Tibial artery (tissue), 4 donors: ENCODE results near the gene RALGPS1.

Source experiments
- DNase-seq, 2 donors: peaks; one replicate each; pipeline ENCODE4 v3.0.0-alpha.2; 2019
- H3K27ac ChIP-seq, 2 donors: fragments of 200-600 bp; sonication (generic) in 1 of 2; 1 replicate in 1 of 2; 2 replicates in 1 of 2; pipeline ENCODE4 v1.5.1; 2018 to 2019; ENCODE audit warnings: mild to moderate bottlenecking in 1 of 2
- H3K27me3 ChIP-seq, 2 donors: fragments of 200-600 bp; sonication (generic) in 1 of 2; one replicate each; pipeline versions ENCODE4 v1.5.1 to v1.6.0; 2016 to 2019
- H3K36me3 ChIP-seq, 3 donors: fragments of 200-600 bp; sonication (generic) in 2 of 3; one replicate each; pipeline ENCODE4 v1.5.1; 2016 to 2019; ENCODE audit warnings: mild to moderate bottlenecking in 2 of 3
- H3K4me1 ChIP-seq, 4 donors: fragments of 200-600 bp; sonication (generic) in 2 of 4; 1 replicate in 3 of 4; 2 replicates in 1 of 4; pipeline ENCODE4 v1.5.1; 2016 to 2019
- H3K4me3 ChIP-seq, 2 donors: fragments of 200-600 bp; sonication (generic) in 1 of 2; 1 replicate in 1 of 2; 2 replicates in 1 of 2; pipeline ENCODE4 v1.5.1; 2018 to 2019; ENCODE audit warnings: mild to moderate bottlenecking in 2 of 2
- H3K9me3 ChIP-seq, 3 donors: fragments of 200-600 bp; sonication (generic) in 1 of 3; one replicate each; pipeline ENCODE4 v1.5.1; 2016 to 2019
- intact Hi-C: fragments of 100-400 bp; cut with DNase I; formaldehyde crosslinking; loops from one replicate; pipeline ENCODE4 v1.15.0; 2023; ENCODE audit warnings: low total_unique reads
- TF ChIP-seq, protein P1 (sequence below), 2 experiments: fragments of 200-600 bp in 1 of 2; fragments of 450-650 bp in 1 of 2; IDR thresholded peaks; one replicate each; pipeline ENCODE4 v1.5.1; 2017 to 2019; ENCODE audit warnings: antibody characterized with exemption in 2 of 2, mild to moderate bottlenecking in 1 of 2, moderate library complexity in 1 of 2

The RALGPS1 gene

DNA sequence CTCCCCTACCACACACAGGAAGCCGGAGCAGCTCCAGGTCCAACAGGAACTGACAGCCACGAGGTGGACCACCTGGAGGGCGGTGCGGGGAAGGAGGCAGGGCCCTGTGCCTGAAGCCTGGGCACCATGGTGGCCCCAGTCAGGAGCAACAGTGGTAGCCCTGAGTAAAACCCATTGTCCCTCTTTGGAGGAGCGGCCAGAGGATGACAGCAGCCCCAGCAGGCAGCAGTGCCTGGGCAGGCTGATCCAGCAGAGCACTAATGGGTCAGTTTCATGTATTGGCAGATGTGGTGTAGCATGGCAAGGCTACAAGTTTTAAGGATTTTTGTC, 302.3 kb downstream of the RALGPS1 start:
- no peak overlapping the region for H3K27ac ChIP-seq
- TF ChIP-seq, protein P1, sequence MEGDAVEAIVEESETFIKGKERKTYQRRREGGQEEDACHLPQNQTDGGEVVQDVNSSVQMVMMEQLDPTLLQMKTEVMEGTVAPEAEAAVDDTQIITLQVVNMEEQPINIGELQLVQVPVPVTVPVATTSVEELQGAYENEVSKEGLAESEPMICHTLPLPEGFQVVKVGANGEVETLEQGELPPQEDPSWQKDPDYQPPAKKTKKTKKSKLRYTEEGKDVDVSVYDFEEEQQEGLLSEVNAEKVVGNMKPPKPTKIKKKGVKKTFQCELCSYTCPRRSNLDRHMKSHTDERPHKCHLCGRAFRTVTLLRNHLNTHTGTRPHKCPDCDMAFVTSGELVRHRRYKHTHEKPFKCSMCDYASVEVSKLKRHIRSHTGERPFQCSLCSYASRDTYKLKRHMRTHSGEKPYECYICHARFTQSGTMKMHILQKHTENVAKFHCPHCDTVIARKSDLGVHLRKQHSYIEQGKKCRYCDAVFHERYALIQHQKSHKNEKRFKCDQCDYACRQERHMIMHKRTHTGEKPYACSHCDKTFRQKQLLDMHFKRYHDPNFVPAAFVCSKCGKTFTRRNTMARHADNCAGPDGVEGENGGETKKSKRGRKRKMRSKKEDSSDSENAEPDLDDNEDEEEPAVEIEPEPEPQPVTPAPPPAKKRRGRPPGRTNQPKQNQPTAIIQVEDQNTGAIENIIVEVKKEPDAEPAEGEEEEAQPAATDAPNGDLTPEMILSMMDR (IDR thresholded peaks at IDR 0.05): no peak
- H3K9me3 ChIP-seq: no peaks in the 10 kb centered on the region
- DNase-seq: peak in 1 of 2 donors; percentile 51
- H3K4me3 ChIP-seq: no peak overlapping the region
- intact Hi-C loops: no loop called here
- no peaks in the 10 kb centered on the region for H3K4me1 ChIP-seq
- H3K27me3 ChIP-seq: no peaks in the 10 kb centered on the region
- H3K36me3 ChIP-seq: no peaks in the 10 kb centered on the region

DNA sequence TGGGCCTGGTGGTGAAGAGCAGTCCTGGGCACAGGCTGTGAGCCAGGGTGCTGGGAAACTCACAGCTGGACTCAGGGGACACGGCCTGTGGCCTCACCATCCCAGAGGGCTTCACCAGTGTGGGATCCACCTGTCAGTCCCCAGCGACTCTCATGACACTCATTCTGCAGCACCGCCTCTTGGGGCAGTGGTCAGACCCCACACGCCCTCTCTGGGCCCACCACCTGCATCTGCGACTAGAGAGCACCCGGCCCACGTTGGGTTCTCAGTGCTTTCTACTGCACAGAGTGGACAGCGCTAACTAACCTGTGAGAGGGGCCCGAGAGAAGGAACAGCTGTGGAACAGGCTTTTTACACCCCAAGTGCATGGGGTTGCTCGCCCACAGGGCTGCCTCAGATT, 304.2 kb downstream of the RALGPS1 start:
- intact Hi-C loops: no loop called here
- TF ChIP-seq, protein P1 (IDR thresholded peaks at IDR 0.05): no peak
- peak in 1 of 2 donors; percentile 54 for DNase-seq

DNA sequence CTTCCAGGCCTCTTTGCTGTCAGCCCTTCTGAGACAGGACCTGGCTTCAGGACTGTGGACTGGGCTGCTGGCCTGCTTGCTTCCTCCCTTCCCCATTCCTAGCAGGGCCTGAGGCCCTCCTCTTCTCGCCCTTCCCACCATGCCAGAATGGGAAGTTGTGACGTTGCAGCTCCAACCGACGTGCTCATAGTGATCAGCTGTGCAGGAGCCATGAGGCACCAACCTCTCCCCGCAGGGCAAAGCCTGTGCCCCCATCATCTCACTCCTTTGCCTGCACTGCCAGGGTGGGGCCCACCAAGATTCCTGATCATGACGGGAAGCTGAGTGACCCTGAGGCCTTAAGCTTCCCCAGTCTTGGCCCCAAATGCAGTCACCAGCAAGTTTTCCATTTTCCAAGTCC, 304.9 kb downstream of the RALGPS1 start:
- no peak overlapping the region for H3K4me3 ChIP-seq
- DNase-seq: peak in 1 of 2 donors; percentile 68
- no peaks in the 10 kb centered on the region for H3K9me3 ChIP-seq
- no peak overlapping the region for H3K27ac ChIP-seq
- intact Hi-C loops: no loop called here
- H3K4me1 ChIP-seq: peaks cover 0 to 14% (median 4%) of the 10 kb centered on the region in 4 donors
- TF ChIP-seq, protein P1 (IDR thresholded peaks at IDR 0.05): no peak
- no peaks in the 10 kb centered on the region for H3K36me3 ChIP-seq
- no peaks in the 10 kb centered on the region for H3K27me3 ChIP-seq

More for the DNA sequence above, 304.2 kb downstream of the RALGPS1 start:
- Histone ChIP-seq H3K9me3 (no peaks in the 10 kb centered on the region), H3K4me3 (no peak overlapping the region), H3K36me3 (no peaks in the 10 kb centered on the region), H3K27ac (no peak overlapping the region), H3K27me3 (no peaks in the 10 kb centered on the region), H3K4me1 (peaks cover 0 to 7% (median 2%) of the 10 kb centered on the region in 4 donors)

DNA sequence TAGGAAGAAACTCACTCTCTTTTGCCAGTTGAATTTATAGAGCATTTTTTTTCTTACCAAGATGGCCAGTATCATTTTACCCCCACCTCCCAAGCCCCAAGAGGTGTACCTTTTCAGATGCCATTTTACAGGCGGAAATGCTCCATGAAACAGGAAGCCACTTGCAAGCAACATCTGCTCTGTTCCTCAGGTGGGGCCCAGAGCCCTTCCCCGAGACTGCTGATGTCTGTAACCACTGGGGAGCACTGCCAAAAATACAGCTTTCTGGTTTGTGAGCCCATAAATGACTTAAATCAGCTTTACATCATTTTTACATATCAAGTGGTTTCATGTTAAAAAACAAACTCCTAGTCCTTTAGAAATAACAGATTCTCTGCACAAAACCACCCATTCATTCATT, 307.1 kb downstream of the RALGPS1 start:
- no peaks in the 10 kb centered on the region for H3K27me3 ChIP-seq
- H3K4me1 ChIP-seq: peaks cover 0 to 24% (median 11%) of the 10 kb centered on the region in 4 donors
- TF ChIP-seq, protein P1 (IDR thresholded peaks at IDR 0.05): no peak
- H3K27ac ChIP-seq: no peak overlapping the region
- H3K9me3 ChIP-seq: no peaks in the 10 kb centered on the region
- DNase-seq: no peak
- no peak overlapping the region for H3K4me3 ChIP-seq
- no peaks in the 10 kb centered on the region for H3K36me3 ChIP-seq
- intact Hi-C loops: loop anchor here (10.0 kb wide), 1 partner anchor 123 kb away; no protein-coding TSS in a partner anchor

DNA sequence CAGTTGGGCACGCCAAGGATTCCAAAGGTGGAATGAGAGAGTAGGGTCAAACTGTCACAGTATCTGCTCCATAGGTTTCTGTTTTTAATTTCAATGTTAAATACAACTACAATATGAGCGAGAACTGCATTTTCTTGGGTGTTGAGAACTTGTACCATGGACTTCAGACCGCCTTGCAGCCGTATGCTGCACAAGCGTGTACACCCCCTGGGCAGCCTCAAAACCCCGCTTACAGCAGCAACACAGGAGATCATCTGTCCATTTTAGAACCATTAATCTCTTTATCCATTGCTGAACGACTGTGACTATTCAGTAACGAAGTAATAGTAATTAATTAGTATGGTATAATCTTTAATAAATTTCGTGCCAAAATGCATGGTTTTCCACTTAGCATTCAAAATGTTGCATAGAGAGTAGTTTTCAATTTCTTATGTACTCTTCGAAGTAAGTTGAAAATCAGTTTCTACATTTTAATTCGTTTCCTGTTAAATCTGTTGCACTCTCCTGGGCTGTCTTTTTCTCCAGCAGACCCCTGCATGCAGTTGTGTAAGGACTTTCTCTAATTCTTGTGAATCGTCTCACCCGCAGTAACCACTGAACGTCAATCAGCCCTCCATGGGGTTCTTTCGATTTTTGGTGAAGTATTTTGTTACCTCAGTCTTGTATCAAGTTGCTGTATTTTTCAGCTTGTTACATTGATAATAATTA, 308.0 kb downstream of the RALGPS1 start:
- TF ChIP-seq, protein P1 (IDR thresholded peaks at IDR 0.05): no peak
- intact Hi-C loops: loop anchor here (10.0 kb wide), 1 partner anchor 122 kb away; no protein-coding TSS in a partner anchor
- Histone ChIP-seq H3K27ac (peak overlapping the region in 1 of 2 donors; percentile 89), H3K4me1 (peaks cover 0 to 32% (median 12%) of the 10 kb centered on the region in 4 donors), H3K27me3 (no peaks in the 10 kb centered on the region), H3K4me3 (no peak overlapping the region), H3K9me3 (no peaks in the 10 kb centered on the region), H3K36me3 (no peaks in the 10 kb centered on the region)
- no peak for DNase-seq
